GM06990 (cell line): ENCODE data around the gene FAM32A.

Source experiments
- DNase-seq: peaks from one replicate; pipeline ENCODE4 v3.0.0-alpha.2; 2011; ENCODE audit not compliant: insufficient read length; ENCODE audit errors: extremely low read depth
- H3K27me3 ChIP-seq: replicated peaks from 2 replicates; pipeline ENCODE4 v1.6.0; 2011; ENCODE audit warnings: low read length; ENCODE audit not compliant: control insufficient read depth, insufficient read depth
- H3K36me3 ChIP-seq: 2 replicates; pipeline ENCODE4 v1.5.1; 2011; ENCODE audit warnings: low read length; ENCODE audit not compliant: control insufficient read depth, insufficient read depth
- H3K4me3 ChIP-seq: replicated peaks from 2 replicates; pipeline ENCODE4 v1.5.1; 2011; ENCODE audit warnings: low read depth, mild to moderate bottlenecking, control low read depth, low read length
- TF ChIP-seq, protein P1 (sequence below): IDR thresholded peaks from 2 replicates; pipeline ENCODE4 v1.5.1; 2011; ENCODE audit warnings: low read length, control low read depth, mild to moderate bottlenecking, inconsistent platforms; ENCODE audit not compliant: insufficient read depth, poor library complexity, severe bottlenecking

Gene FAM32A

DNA sequence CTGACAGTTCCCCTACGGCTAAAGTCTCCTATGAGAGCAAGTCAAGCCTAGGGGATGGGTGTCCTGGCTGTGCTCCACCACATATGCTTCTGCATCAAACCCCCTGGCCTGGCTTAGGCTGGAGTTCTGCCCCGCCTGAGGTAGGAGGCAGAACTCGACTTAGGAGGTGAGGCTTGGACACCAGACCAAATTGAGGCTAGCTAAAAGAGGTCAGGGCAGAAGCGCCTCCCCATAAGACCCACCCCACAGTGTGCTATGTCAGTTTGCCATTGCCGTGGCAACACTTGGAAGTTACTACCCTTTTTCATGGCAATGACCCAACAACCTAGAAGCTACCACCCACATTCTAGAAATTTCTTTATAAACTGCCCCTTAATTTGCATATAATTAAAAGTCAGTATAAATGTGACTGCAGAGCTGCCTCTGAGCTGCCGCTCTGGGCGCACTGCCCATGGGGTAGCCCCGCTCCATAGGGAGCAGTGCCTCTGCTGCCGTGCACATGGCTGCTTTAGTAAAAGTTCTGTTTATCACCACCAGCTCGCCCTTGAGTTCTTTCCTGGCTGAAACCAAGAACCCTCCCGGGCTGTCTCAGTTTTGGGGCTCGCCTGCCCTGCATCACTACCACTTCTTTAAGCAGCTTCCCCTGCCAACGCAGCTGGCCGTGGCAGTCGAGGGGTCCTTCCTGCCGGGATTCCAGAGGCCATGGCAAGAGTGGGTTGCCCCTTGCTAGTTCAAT is 32.7 kb downstream of the FAM32A start:
- TF ChIP-seq, protein P1, sequence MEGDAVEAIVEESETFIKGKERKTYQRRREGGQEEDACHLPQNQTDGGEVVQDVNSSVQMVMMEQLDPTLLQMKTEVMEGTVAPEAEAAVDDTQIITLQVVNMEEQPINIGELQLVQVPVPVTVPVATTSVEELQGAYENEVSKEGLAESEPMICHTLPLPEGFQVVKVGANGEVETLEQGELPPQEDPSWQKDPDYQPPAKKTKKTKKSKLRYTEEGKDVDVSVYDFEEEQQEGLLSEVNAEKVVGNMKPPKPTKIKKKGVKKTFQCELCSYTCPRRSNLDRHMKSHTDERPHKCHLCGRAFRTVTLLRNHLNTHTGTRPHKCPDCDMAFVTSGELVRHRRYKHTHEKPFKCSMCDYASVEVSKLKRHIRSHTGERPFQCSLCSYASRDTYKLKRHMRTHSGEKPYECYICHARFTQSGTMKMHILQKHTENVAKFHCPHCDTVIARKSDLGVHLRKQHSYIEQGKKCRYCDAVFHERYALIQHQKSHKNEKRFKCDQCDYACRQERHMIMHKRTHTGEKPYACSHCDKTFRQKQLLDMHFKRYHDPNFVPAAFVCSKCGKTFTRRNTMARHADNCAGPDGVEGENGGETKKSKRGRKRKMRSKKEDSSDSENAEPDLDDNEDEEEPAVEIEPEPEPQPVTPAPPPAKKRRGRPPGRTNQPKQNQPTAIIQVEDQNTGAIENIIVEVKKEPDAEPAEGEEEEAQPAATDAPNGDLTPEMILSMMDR: no peak
- no peak overlapping the region for H3K4me3 ChIP-seq
- no peaks in the 10 kb centered on the region for H3K27me3 ChIP-seq
- no peak for DNase-seq
- peaks cover 12% of the 10 kb centered on the region for H3K36me3 ChIP-seq

DNA sequence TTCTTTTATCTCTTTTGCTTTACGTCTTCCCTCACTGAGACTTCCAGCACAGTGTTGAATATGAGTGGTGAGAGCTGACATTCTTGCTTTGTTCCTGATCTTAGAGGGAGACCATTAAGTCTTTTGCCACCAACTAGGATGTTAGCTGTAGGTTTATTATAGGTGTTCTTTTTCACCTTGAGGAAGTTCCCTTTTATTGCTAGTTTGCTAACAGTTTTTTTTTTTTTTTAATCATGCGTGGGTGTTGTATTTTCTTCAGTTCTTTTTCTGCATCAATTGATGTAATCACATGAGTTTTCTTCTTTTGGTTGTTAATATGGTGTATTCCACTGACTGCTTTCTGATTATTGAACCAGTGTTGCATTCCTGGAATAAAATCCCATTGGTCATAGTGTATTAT is 33.6 kb downstream of the FAM32A start:
- DNase-seq: no peak
- Histone ChIP-seq H3K27me3 (no peaks in the 10 kb centered on the region), H3K4me3 (no peak overlapping the region), H3K36me3 (peaks cover 16% of the 10 kb centered on the region)
- TF ChIP-seq, protein P1: no peak

DNA sequence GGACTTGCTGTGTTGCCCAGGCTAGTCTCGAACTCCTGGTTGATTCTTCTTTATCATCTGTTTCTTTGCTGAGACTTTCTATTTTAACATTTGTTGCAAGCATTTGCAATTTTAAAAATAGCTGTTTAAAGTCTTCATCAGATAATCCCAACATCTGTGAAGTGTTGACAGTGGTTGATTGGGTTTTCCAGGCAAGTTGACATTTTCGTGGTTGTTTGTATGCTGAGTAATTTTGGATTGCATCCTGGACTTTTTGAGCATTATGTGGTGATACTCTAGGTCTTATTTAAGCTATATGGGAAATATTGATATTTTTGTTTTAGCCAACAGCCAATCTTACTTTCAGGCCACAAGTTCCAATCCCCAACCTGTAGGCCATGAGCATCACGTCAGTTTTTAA is 37.6 kb downstream of the FAM32A start:
- Histone ChIP-seq H3K27me3 (no peaks in the 10 kb centered on the region), H3K36me3 (peaks cover 35% of the 10 kb centered on the region), H3K4me3 (no peak overlapping the region)
- TF ChIP-seq, protein P1: no peak
- DNase-seq: no peak

DNA sequence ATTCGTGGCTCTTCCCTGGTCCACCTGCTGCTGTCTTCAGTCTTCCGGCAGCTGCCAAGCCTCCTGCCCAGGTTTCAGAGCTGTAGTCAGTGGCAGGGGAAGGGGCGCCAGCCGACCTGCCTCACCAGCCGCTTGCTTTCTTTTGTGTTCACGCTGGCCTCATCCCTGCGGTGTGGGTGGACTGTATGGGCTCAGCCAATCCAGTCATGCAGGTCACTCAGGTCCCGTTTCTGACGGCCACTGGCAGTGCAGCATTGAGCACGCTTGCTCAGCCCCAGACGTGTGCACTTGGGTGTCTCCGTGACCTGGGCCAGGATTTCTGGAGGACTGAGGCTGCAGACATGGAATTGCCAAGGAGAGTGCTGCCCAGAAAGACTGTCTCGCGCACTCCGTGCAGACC is 38.5 kb downstream of the FAM32A start:
- H3K27me3 ChIP-seq: no peaks in the 10 kb centered on the region
- TF ChIP-seq, protein P1: no peak
- peaks cover 42% of the 10 kb centered on the region for H3K36me3 ChIP-seq
- DNase-seq: no peak
- no peak overlapping the region for H3K4me3 ChIP-seq

DNA sequence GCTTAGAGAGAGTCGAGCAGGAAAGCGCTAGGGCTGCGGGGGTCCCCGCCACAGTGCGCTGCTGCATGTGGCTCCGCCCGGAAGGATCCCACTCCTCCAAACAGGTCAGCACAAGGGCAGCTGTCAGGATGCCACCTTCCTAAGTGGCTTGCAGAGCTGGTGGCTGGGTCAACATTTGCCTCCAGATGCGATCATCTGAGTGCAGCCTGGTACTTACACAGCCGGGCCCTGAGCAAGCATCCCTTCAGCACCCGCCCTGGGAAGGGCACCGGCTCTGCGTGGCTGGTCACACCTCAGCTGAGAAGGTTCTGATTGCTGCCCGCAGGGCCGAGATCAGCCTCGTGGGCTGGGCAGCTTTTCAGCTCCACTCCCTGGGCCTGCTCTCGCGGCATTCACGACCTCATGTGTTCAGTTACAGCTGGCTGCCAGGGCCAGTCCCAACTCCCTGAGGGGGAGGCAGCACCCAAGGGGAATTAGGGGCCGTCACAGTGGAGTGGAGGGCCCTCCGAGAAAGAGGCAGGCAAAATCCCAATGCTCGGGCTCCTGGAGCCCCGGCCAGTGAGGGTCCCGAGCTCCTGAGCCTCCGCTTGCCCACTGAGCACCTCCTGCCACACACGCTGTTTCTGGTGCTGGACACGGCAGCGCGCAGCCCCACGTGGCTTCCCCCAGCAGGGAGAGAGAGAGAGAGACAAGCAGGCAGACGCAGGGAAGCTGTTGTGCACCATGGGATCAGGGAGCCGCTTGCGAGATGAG is 39.3 kb downstream of the FAM32A start:
- H3K36me3 ChIP-seq: peaks cover 48% of the 10 kb centered on the region
- H3K4me3 ChIP-seq: no peak overlapping the region
- TF ChIP-seq, protein P1: no peak
- no peak for DNase-seq
- no peaks in the 10 kb centered on the region for H3K27me3 ChIP-seq
